SU-DHL-6 (cell line): ENCODE data around the gene KCTD16.

ENCODE experiments used
- H2AFZ ChIP-seq: fragments of 200-600 bp; sonication (generic); 2 replicates; pipeline ENCODE4 v1.6.1; 2014; ENCODE audit warnings: low read depth, mild to moderate bottlenecking, moderate library complexity, mixed read lengths, antibody characterized with exemption, low read length; ENCODE audit not compliant: severe bottlenecking
- H3F3A ChIP-seq: fragments of 200-600 bp; shearing (Covaris generic); 2 replicates; pipeline ENCODE4 v1.6.0; 2016; ENCODE audit warnings: antibody characterized with exemption, mild to moderate bottlenecking; ENCODE audit not compliant: insufficient read depth
- H3K27ac ChIP-seq: fragments of 200-600 bp; sonication (generic); 2 replicates; pipeline ENCODE4 v1.5.1; 2016; ENCODE audit warnings: low read depth, mild to moderate bottlenecking, low read length, moderate library complexity, mixed read lengths
- H3K27me3 ChIP-seq: fragments of 200-600 bp; sonication (generic), shearing (Covaris generic); 2 replicates; pipeline ENCODE4 v1.6.0; 2014; ENCODE audit warnings: mild to moderate bottlenecking, low read length
- H3K36me3 ChIP-seq: fragments of 200-600 bp; sonication (generic); 2 replicates; pipeline ENCODE4 v1.6.1; 2014; ENCODE audit warnings: mild to moderate bottlenecking, low read length, mixed read lengths
- H3K4me2 ChIP-seq: fragments of 300-600, 200-600 bp; shearing (Covaris generic), sonication (generic); 2 replicates; pipeline ENCODE4 v1.6.0; 2014; ENCODE audit warnings: low read length, low read depth, mild to moderate bottlenecking; ENCODE audit not compliant: poor library complexity, severe bottlenecking
- H3K4me3 ChIP-seq: fragments of 200-600 bp; sonication (generic); 2 replicates; pipeline ENCODE4 v1.5.1; 2014; ENCODE audit warnings: antibody characterized with exemption, low read length, mild to moderate bottlenecking, mixed read lengths; ENCODE audit not compliant: insufficient read depth, poor library complexity, severe bottlenecking
- H3K79me2 ChIP-seq: fragments of 200-600 bp; sonication (generic); 2 replicates; pipeline ENCODE4 v1.6.1; 2014; ENCODE audit warnings: mild to moderate bottlenecking, low read length, moderate library complexity; ENCODE audit not compliant: insufficient read depth
- H3K9ac ChIP-seq: fragments of 200-600 bp; sonication (generic); 2 replicates; pipeline ENCODE4 v1.7.0; 2014; ENCODE audit warnings: mild to moderate bottlenecking, low read length
- H3K9me2 ChIP-seq: fragments of 200-600 bp; sonication (generic); replicated peaks from 2 replicates; pipeline ENCODE4 v1.6.1; 2014; ENCODE audit warnings: low read length; ENCODE audit not compliant: insufficient read depth
- H3K9me3 ChIP-seq: fragments of 200-600 bp; sonication (generic); 2 replicates; pipeline ENCODE4 v1.6.1; 2014; ENCODE audit warnings: low read length, mixed read lengths; ENCODE audit not compliant: insufficient read depth
- H4K20me1 ChIP-seq: fragments of 200-600 bp; sonication (generic); 2 replicates; pipeline ENCODE4 v1.6.1; 2014; ENCODE audit warnings: low read depth, mild to moderate bottlenecking, antibody characterized with exemption, low read length, moderate library complexity, mixed read lengths
- CTCF ChIP-seq: fragments of 200-600 bp; sonication (generic); IDR thresholded peaks from one replicate; pipeline ENCODE4 v1.5.1; 2017; ENCODE audit warnings: antibody characterized with exemption, mild to moderate bottlenecking, low read length, moderate library complexity; ENCODE audit not compliant: insufficient read depth, poor library complexity, severe bottlenecking
- EZH2phosphoT487 ChIP-seq: fragments of 200-600 bp; sonication (generic), shearing (Covaris generic); conservative IDR thresholded peaks from 2 replicates; pipeline ENCODE4 v1.6.1; 2018; ENCODE audit warnings: mild to moderate bottlenecking, antibody characterized with exemption, low read length, moderate library complexity, mixed read lengths

KCTD16 gene

GRCh38 chr5:144416196-144416595 lies 245.5 kb downstream of the KCTD16 start:
- Histone ChIP-seq H3K27ac (no peak overlapping the region), H3K4me3 (no peak overlapping the region), H3K27me3 (no peaks in the 10 kb centered on the region), H3K79me2 (no peaks in the 10 kb centered on the region), H3K9me3 (no peaks in the 10 kb centered on the region), H3K4me2 (no peak overlapping the region), H2AFZ (no peak overlapping the region), H3K36me3 (no peaks in the 10 kb centered on the region), H3K9me2 (no peaks in the 10 kb centered on the region), H3K9ac (no peak overlapping the region), H4K20me1 (no peaks in the 10 kb centered on the region), H3F3A (no peaks in the 10 kb centered on the region)
- TF ChIP-seq CTCF (no peak), EZH2phosphoT487 (no peak)

- Histone ChIP-seq H3K36me3 (no peaks in the 10 kb centered on the region), H3K4me2 (no peak overlapping the region), H2AFZ (no peak overlapping the region), H3K9me3 (no peaks in the 10 kb centered on the region), H3K9me2 (no peaks in the 10 kb centered on the region), H4K20me1 (no peaks in the 10 kb centered on the region), H3K79me2 (no peaks in the 10 kb centered on the region), H3K27me3 (no peaks in the 10 kb centered on the region), H3K9ac (no peak overlapping the region), H3K4me3 (no peak overlapping the region), H3K27ac (no peak overlapping the region), H3F3A (no peaks in the 10 kb centered on the region)
- TF ChIP-seq EZH2phosphoT487 (no peak), CTCF (no peak)
Measured at GRCh38 chr5:144418719-144419118, 248.0 kb downstream of the KCTD16 start.

- no peaks in the 10 kb centered on the region for H3K36me3 ChIP-seq
- H3K4me2 ChIP-seq, result no peak overlapping the region
- H3K27me3 ChIP-seq, result no peaks in the 10 kb centered on the region
- H2AFZ ChIP-seq, result no peak overlapping the region
- H3K9me3 ChIP-seq, result no peaks in the 10 kb centered on the region
- no peaks in the 10 kb centered on the region for H4K20me1 ChIP-seq
- no peaks in the 10 kb centered on the region for H3F3A ChIP-seq
- H3K27ac ChIP-seq, result no peak overlapping the region
- no peak overlapping the region for H3K4me3 ChIP-seq
- H3K9me2 ChIP-seq, result no peaks in the 10 kb centered on the region
- H3K9ac ChIP-seq, result no peak overlapping the region
- H3K79me2 ChIP-seq, result no peaks in the 10 kb centered on the region
- TF ChIP-seq CTCF (no peak), EZH2phosphoT487 (no peak)
Measured at GRCh38 chr5:144421411-144421810, 250.7 kb downstream of the KCTD16 start.
